Stomach (tissue), 9 donors: ENCODE measurements around the gene G6PC3. TPM values are rescaled to one million over a fixed set of nuclear protein-coding genes. Genes with fewer than 3 reads are reported as not detected.

Experiments
- DNase-seq, 2 donors: peaks; one replicate each; pipeline versions ENCODE4 v3.0.0 to v3.0.0-alpha.2; 2013 to 2019
- H3K27ac ChIP-seq, 5 donors: fragments of 200-600 bp in 4 of 5; sonication (generic) in 4 of 5; one replicate each; pipeline ENCODE4 v1.5.1; 2013 to 2019; ENCODE audit warnings: mild to moderate bottlenecking in 1 of 5, moderate library complexity in 1 of 5
- H3K27me3 ChIP-seq, 3 donors: fragments of 200-600 bp; sonication (generic); one replicate each; pipeline ENCODE4 v1.5.1; 2017 to 2019; ENCODE audit warnings: mixed run types in 1 of 3
- H3K36me3 ChIP-seq, 4 donors: fragments of 200-600 bp; sonication (generic); 1 replicate in 3 of 4; 2 replicates in 1 of 4; pipeline ENCODE4 v1.5.1; 2016 to 2019
- H3K4me1 ChIP-seq, 4 donors: fragments of 200-600 bp; sonication (generic); one replicate each; pipeline ENCODE4 v1.5.1; 2016 to 2019
- H3K4me3 ChIP-seq, 4 donors: fragments of 200-600 bp; sonication (generic) in 3 of 4; one replicate each; pipeline ENCODE4 v1.5.1; 2016 to 2019; ENCODE audit warnings: mild to moderate bottlenecking in 1 of 4
- H3K9me3 ChIP-seq, 4 donors: fragments of 200-600 bp; sonication (generic); one replicate each; pipeline ENCODE4 v1.5.1; 2016 to 2019
- EP300 ChIP-seq: sonication (generic); formaldehyde crosslinking; IDR thresholded peaks from one replicate; pipeline ENCODE4 v1.6.1; 2017; ENCODE audit warnings: antibody characterized with exemption
- POLR2A ChIP-seq, 4 donors: fragments of 450-650 bp; IDR thresholded peaks; one replicate each; pipeline ENCODE4 v1.6.1; 2016; ENCODE audit warnings: antibody characterized with exemption in 4 of 4, control low read depth in 2 of 4, mild to moderate bottlenecking in 1 of 4, moderate library complexity in 1 of 4
- POLR2AphosphoS5 ChIP-seq, 3 donors: sonication (generic); formaldehyde crosslinking; IDR thresholded peaks; one replicate each; pipeline ENCODE4 v1.6.1; 2016; ENCODE audit warnings: antibody characterized with exemption in 3 of 3
- WGBS, 5 donors: extraction: QIAGEN DNeasy Blood & Tissue Kit in 3 of 5; methylation state at CpG; one replicate each; pipeline versions ENCODE4 v1.1.5 to v1.1.7; 2013 to 2018; 5-methylcytosine and 5-hydroxymethylcytosine counted together
- intact Hi-C: fragments of 100-400 bp; cut with DNase I; formaldehyde crosslinking; loops from one replicate; pipeline ENCODE4 v1.15.1; 2023; ENCODE audit warnings: low total_unique reads
- polyA plus RNA-seq, 3 donors: library from polyadenylated mRNA; stranded (reverse); fragments of 200-250 nt; gene quantifications; one replicate each; pipeline ENCODE4 v1.2.3, GENCODE V29; 2013
- total RNA-seq, 5 donors: library from RNA; depleted of rRNA; stranded (reverse); fragments of >200 nt; gene quantifications; one replicate each; pipeline versions ENCODE4 v1.1.0 to v1.2.3, GENCODE V29; 2014 to 2016
- TF ChIP-seq, protein P1 (sequence below), 7 experiments: fragments of 450-650 bp in 4 of 7; fragments of 200-600 bp in 3 of 7; sonication (generic) in 3 of 7; IDR thresholded peaks; one replicate each; pipeline ENCODE4 v1.5.1; 2016 to 2019; ENCODE audit warnings: antibody characterized with exemption in 7 of 7, control low read depth in 2 of 7, mild to moderate bottlenecking in 1 of 7
- donor health status: healthy with polysubstance abuse.
- donor health status: Bipolar disorder and iron deficiency.
- donor health status: healthy.

Gene G6PC3
- total and polyA plus RNA-seq, 8 donors = 10.5 to 132 (median 39.4) TPM

DNA sequence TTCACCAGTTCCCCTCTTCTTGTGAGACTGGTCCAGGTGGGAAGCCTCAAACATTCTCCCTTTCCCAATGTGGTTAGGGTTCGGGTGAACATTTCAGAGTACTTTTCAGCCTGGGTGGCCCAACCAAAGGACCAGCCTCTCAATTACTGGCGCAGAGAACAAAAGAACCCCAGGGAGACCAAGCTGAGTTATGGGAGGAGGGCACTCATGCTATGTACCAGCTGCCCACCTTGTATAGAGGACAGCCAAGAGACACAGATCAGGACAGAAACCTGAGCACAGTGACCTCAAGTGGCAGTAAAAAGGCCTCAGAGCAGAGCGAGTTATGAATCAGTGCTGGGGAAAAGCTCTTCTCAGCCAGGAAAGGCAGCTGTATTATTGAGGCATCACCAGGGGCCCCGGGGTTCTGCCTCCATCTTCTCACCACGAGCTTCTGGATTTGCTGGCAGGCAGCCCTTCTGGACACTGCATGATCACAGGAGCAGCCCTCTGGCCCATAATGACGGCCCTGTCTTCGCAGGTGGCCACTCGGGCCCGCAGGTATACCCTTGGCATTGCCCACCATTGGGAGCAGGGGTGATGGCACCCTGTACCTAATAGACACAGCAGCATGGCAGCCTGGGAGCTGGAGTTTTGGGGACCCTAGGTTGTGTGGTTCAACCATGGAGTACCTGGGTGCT lies 3.8 kb downstream of the G6PC3 start:
- no peak overlapping the region for H3K27ac ChIP-seq
- H3K9me3 ChIP-seq = no peaks in the 10 kb centered on the region
- no peak overlapping the region for H3K4me3 ChIP-seq
- WGBS, 5 donors = 82 to 89% (median 87%) methylated on average over 9 of the region's 9 CpGs
- TF ChIP-seq EP300 = no peak
- TF ChIP-seq POLR2A (IDR thresholded peaks at IDR 0.05) = no peak
- TF ChIP-seq, protein P1, sequence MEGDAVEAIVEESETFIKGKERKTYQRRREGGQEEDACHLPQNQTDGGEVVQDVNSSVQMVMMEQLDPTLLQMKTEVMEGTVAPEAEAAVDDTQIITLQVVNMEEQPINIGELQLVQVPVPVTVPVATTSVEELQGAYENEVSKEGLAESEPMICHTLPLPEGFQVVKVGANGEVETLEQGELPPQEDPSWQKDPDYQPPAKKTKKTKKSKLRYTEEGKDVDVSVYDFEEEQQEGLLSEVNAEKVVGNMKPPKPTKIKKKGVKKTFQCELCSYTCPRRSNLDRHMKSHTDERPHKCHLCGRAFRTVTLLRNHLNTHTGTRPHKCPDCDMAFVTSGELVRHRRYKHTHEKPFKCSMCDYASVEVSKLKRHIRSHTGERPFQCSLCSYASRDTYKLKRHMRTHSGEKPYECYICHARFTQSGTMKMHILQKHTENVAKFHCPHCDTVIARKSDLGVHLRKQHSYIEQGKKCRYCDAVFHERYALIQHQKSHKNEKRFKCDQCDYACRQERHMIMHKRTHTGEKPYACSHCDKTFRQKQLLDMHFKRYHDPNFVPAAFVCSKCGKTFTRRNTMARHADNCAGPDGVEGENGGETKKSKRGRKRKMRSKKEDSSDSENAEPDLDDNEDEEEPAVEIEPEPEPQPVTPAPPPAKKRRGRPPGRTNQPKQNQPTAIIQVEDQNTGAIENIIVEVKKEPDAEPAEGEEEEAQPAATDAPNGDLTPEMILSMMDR (IDR thresholded peaks at IDR 0.05) = no peak
- intact Hi-C loops = loop anchor here (5.0 kb wide), 1 partner anchor 38 kb away; no protein-coding TSS in a partner anchor
- peaks cover 11 to 62% (median 30%) of the 10 kb centered on the region in 4 donors for H3K4me1 ChIP-seq
- DNase-seq = no peak
- H3K36me3 ChIP-seq = peaks cover 44 to 60% (median 52%) of the 10 kb centered on the region in 4 donors
- H3K27me3 ChIP-seq = no peaks in the 10 kb centered on the region

DNA sequence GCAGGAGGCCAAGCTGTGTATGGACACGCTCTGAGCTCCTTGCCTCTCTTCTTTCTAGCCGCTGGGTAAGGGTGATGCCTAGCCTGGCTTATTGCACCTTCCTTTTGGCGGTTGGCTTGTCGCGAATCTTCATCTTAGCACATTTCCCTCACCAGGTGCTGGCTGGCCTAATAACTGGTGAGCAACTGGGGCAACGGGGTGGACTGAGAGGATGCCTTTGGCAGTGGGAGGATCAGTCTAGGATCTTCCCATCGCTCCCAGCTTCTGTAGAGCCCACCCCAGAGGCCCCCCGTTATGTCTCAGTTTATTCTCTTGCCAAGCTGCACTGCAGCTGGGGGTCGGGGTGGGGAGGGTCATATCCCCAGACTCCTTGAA lies 4.4 kb downstream of the G6PC3 start:
- Histone ChIP-seq H3K27ac (no peak overlapping the region), H3K4me3 (no peak overlapping the region), H3K4me1 (peaks cover 11 to 56% (median 26%) of the 10 kb centered on the region in 4 donors), H3K9me3 (no peaks in the 10 kb centered on the region), H3K27me3 (no peaks in the 10 kb centered on the region), H3K36me3 (peaks cover 48 to 65% (median 58%) of the 10 kb centered on the region in 4 donors)
- no peak for DNase-seq
- intact Hi-C loops = loop anchor here (5.0 kb wide), 1 partner anchor 37 kb away; no protein-coding TSS in a partner anchor
- no peak for TF ChIP-seq POLR2A (IDR thresholded peaks at IDR 0.05)
- no peak for TF ChIP-seq POLR2AphosphoS5 (IDR thresholded peaks at IDR 0.05)
- TF ChIP-seq, protein P1 (IDR thresholded peaks at IDR 0.05) = no peak
- no peak for TF ChIP-seq EP300
- 90 to 94% (median 92%) methylated on average over 6 to 9 of the region's 9 CpGs for WGBS, 5 donors

DNA sequence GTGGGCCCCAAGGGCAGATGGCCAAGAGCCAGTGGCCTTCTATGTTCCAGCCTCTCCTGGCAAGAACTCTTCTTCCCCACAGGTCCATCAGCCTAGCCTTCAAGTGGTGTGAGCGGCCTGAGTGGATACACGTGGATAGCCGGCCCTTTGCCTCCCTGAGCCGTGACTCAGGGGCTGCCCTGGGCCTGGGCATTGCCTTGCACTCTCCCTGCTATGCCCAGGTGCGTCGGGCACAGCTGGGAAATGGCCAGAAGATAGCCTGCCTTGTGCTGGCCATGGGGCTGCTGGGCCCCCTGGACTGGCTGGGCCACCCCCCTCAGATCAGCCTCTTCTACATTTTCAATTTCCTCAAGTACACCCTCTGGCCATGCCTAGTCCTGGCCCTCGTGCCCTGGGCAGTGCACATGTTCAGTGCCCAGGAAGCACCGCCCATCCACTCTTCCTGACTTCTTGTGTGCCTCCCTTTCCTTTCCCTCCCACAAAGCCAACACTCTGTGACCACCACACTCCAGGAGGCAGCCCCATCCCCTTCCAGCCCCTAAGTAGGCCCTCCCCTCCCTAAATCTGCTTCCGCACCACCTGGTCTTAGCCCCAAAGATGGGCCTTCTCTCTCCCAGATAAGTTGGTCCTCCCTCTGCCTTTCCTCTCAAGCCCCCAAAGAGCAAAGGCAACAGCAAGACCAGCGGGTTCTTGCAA lies 5.2 kb downstream of the G6PC3 start:
- no peak for DNase-seq
- H3K27me3 ChIP-seq = no peaks in the 10 kb centered on the region
- TF ChIP-seq EP300 (no peak), POLR2A (IDR thresholded peaks at IDR 0.05) (no peak), POLR2AphosphoS5 (IDR thresholded peaks at IDR 0.05) (no peak)
- TF ChIP-seq, protein P1 (IDR thresholded peaks at IDR 0.05) = no peak
- no peak overlapping the region for H3K4me3 ChIP-seq
- no peaks in the 10 kb centered on the region for H3K9me3 ChIP-seq
- intact Hi-C loops = no loop called here
- H3K4me1 ChIP-seq = peaks cover 11 to 52% (median 21%) of the 10 kb centered on the region in 4 donors
- 80 to 85% (median 81%) methylated on average over 10 of the region's 10 CpGs for WGBS, 5 donors
- H3K27ac ChIP-seq = peak overlapping the region in 1 of 5 donors; percentile 0
- H3K36me3 ChIP-seq = peaks cover 53 to 73% (median 66%) of the 10 kb centered on the region in 4 donors

DNA sequence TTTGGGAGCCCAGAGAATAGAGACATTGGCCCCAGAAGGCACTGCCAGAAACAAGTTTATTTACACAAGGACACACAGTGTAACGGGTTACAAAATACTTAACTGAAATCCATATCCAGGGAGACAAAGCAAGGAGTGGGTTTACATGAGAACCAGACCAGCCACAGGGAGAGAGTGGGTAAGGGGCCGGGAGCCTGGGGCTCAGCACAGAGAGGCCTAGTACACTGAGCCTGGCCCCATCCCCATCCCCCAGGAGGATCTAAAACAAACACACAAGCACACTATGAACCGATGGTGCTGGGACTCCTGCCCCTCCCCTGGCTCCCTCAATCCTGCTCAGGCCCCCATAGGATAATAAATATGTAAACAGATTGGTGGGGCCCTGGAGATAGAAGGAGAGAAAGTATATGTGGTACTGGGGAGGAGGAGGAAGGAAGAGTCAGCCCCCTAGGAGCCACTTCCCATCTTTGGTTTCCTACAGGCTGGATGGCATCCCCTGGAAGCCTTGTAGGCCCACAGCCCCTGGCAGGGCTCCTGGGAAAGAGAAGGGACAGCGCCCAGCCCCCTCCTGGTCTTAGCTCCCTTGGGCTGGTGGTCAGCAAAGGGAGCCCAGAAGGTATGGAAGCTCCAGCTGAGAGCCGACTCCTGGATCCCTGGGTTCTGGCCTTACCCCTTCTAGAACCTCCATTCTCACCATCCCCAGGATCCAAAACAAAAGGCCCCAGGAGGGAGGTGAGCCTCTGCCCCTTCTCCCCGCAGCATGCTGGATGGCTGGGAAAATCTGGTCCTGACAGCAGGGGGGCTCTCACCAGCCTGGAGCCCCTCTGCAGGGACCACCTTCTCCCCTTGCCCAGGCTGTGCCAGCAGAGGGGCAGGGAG lies 6.4 kb downstream of the G6PC3 start:
- DNase-seq = no peak
- no peaks in the 10 kb centered on the region for H3K27me3 ChIP-seq
- no peak overlapping the region for H3K4me3 ChIP-seq
- 50 to 68% (median 63%) methylated on average over 6 of the region's 6 CpGs for whole genome bisulfite sequencing, 5 donors
- TF ChIP-seq POLR2A (IDR thresholded peaks at IDR 0.05) (no peak), EP300 (no peak), POLR2AphosphoS5 (IDR thresholded peaks at IDR 0.05) (no peak)
- TF ChIP-seq, protein P1 (IDR thresholded peaks at IDR 0.05) = no peak
- peak overlapping the region in 2 of 5 donors; percentile 17 to 18 for H3K27ac ChIP-seq
- peaks cover 2 to 40% (median 11%) of the 10 kb centered on the region in 4 donors for H3K4me1 ChIP-seq
- H3K36me3 ChIP-seq = peaks cover 54 to 84% (median 76%) of the 10 kb centered on the region in 4 donors
- intact Hi-C loops = no loop called here
- no peaks in the 10 kb centered on the region for H3K9me3 ChIP-seq
